ENCODE results near the gene RFC4.

- TF ChIP-seq CTCF (IDR thresholded peaks at IDR 0.05) = no peak
- no peak for TF ChIP-seq POLR2A (IDR thresholded peaks at IDR 0.05; ENCODE audit: low read depth)
- TF ChIP-seq EP300 (IDR thresholded peaks at IDR 0.05) = no peak
Observed at GRCh38 chr3:186842426-186843038, 36.2 kb upstream of the RFC4 start, which contains the start of gene ADIPOQ.

Measured in esophagus muscularis mucosa (tissue), 4 donors.